HCT116 (cell line): ENCODE data around the gene LKAAEAR1.

Experiments
- CTCF ChIP-seq, 3 experiments: fragments of 200-600 bp in 1 of 3; sonication (generic) in 1 of 3; IDR thresholded peaks in 2 of 3; conservative IDR thresholded peaks in 1 of 3; 2 replicates each; pipeline ENCODE4 v1.5.1; 2012 to 2017; ENCODE audit warnings: low read depth in 2 of 3, low read length in 2 of 3, antibody characterized with exemption in 1 of 3, borderline replicate concordance in 1 of 3, control low read depth in 1 of 3, mild to moderate bottlenecking in 1 of 3, mixed read lengths in 1 of 3, mixed run types in 1 of 3, moderate library complexity in 1 of 3; ENCODE audit not compliant: insufficient read depth in 1 of 3
- EZH2 ChIP-seq: fragments of 200-600 bp; sonication (generic); IDR thresholded peaks from 2 replicates; pipeline ENCODE4 v1.6.1; 2017; ENCODE audit warnings: antibody characterized with exemption, mixed run types
- EZH2phosphoT487 ChIP-seq: fragments of 200-600 bp; IDR thresholded peaks from 2 replicates; pipeline ENCODE4 v1.6.1; 2018; ENCODE audit warnings: antibody characterized with exemption, borderline replicate concordance
- FOSL1 ChIP-seq: IDR thresholded peaks from 2 replicates; pipeline ENCODE4 v1.6.1; 2012; ENCODE audit warnings: low read depth
- MAX ChIP-seq: IDR thresholded peaks from 2 replicates; pipeline ENCODE4 v1.6.1; 2012
- POLR2A ChIP-seq: IDR thresholded peaks from 2 replicates; pipeline ENCODE4 v1.7.0; 2011; ENCODE audit warnings: borderline replicate concordance; ENCODE audit not compliant: insufficient read depth, insufficient read length; ENCODE audit errors: extremely low read depth
- RAD21 ChIP-seq: IDR thresholded peaks from 2 replicates; pipeline ENCODE4 v1.6.1; 2012; ENCODE audit warnings: low read depth, mild to moderate bottlenecking
- SP1 ChIP-seq: IDR thresholded peaks from 2 replicates; pipeline ENCODE4 v1.6.1; 2012; ENCODE audit warnings: low read depth

DNA sequence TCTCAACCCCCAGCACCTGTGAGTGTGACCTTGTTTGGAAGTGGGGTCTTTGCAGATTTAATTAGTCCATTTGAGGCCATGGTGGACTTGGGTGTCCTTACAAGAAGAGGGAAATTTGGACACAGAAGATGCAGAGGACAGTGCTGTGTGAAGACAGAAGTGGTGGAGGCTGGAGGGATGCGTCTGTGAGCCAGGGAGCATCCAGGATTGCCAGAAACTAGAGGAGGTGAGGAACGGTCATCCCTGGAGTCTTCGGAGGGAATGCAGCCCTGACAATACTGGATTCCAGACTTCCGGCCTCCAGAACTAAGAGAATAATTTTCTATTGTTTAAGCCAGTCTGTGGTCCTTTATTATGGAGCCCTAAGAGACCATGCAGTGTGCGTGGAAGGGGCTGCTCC, 46.1 kb upstream of the LKAAEAR1 start:
- no peak for TF ChIP-seq CTCF (IDR thresholded peaks at IDR 0.05 in 2 of 3, conservative IDR thresholded peaks at IDR 0.05 in 1 of 3; ENCODE audit: borderline replicate concordance in 1 of 3, insufficient read depth in 1 of 3, low read depth in 2 of 3, low read length in 2 of 3)
- no peak for TF ChIP-seq EZH2
- TF ChIP-seq SP1 = no peak
- no peak for TF ChIP-seq FOSL1
- TF ChIP-seq RAD21 = no peak
- TF ChIP-seq POLR2A = no peak
- no peak for TF ChIP-seq EZH2phosphoT487
- TF ChIP-seq MAX = no peak
